Endodermal cell (in vitro differentiated cells): Measurements from ENCODE around the gene SBK2. TPM values are rescaled to one million over a fixed set of nuclear protein-coding genes. Genes with fewer than 3 reads are reported as not detected.

Experiments
- DNase-seq: peaks from one replicate; pipeline ENCODE4 v3.0.0-alpha.2; 2017
- H3K27ac ChIP-seq: 2 replicates; pipeline ENCODE4 v1.5.1; 2013; ENCODE audit warnings: mild to moderate bottlenecking, low read depth, low read length, moderate library complexity
- H3K27me3 ChIP-seq: 2 replicates; pipeline ENCODE4 v1.6.1; 2013; ENCODE audit warnings: mild to moderate bottlenecking, low read length, moderate library complexity; ENCODE audit not compliant: insufficient read depth, control insufficient read depth, poor library complexity, severe bottlenecking
- H3K36me3 ChIP-seq: 2 replicates; pipeline ENCODE4 v1.7.0; 2013; ENCODE audit warnings: mild to moderate bottlenecking, low read length, moderate library complexity; ENCODE audit not compliant: control insufficient read depth, insufficient read depth
- H3K4me1 ChIP-seq: one replicate; pipeline ENCODE4 v1.7.0; 2013; ENCODE audit warnings: low read length; ENCODE audit not compliant: control insufficient read depth, insufficient read depth
- H3K4me3 ChIP-seq: 2 replicates; pipeline ENCODE4 v1.5.1; 2013; ENCODE audit warnings: mild to moderate bottlenecking, low read length, moderate library complexity
- H3K9ac ChIP-seq: 2 replicates; pipeline ENCODE4 v1.6.1; 2013; ENCODE audit warnings: mild to moderate bottlenecking, low read length, moderate library complexity; ENCODE audit not compliant: poor library complexity, severe bottlenecking; ENCODE audit errors: extremely low read depth
- H3K9me3 ChIP-seq: 2 replicates; pipeline ENCODE4 v1.6.1; 2013; ENCODE audit warnings: mild to moderate bottlenecking, low read length, moderate library complexity; ENCODE audit not compliant: control insufficient read depth
- H3K27ac Mint-ChIP-seq: 2 replicates; pipeline ENCODE4 v1.8.0; 2020; ENCODE audit warnings: mixed read lengths
- H3K27me3 Mint-ChIP-seq: 2 replicates; pipeline ENCODE4 v1.8.0; 2021; ENCODE audit warnings: mild to moderate bottlenecking, mixed read lengths; ENCODE audit not compliant: insufficient read depth
- H3K36me3 Mint-ChIP-seq: 2 replicates; pipeline ENCODE4 v1.8.0; 2020; ENCODE audit warnings: low read depth, mixed read lengths
- H3K4me1 Mint-ChIP-seq: 2 replicates; pipeline ENCODE4 v1.8.0; 2020; ENCODE audit warnings: mixed read lengths
- H3K4me3 Mint-ChIP-seq: 2 replicates; pipeline ENCODE4 v1.8.0; 2020; ENCODE audit warnings: mild to moderate bottlenecking, moderate library complexity, mixed read lengths
- H3K9me3 Mint-ChIP-seq: 2 replicates; pipeline ENCODE4 v1.8.0; 2020; ENCODE audit warnings: mild to moderate bottlenecking, mixed read lengths
- WGBS, 2 experiments: methylation state at CpG; one replicate each; pipeline versions ENCODE4 v1.1.5 to v1.1.7; 2013; ENCODE audit warnings: missing lambda C conversion rate in 2 of 2, mixed read lengths in 1 of 2; ENCODE audit not compliant: insufficient coverage in 1 of 2, insufficient read length in 1 of 2; 5-methylcytosine and 5-hydroxymethylcytosine counted together
- total RNA-seq, 2 donors: library from RNA; stranded (reverse); fragmentation: NEBNext Ultra II Directional in 1 of 2; extraction: Animal tissue kit (Norgen Biotek cat#: 25700) in 1 of 2; gene quantifications; 2 replicates in 1 of 2; 3 replicates in 1 of 2; pipeline ENCODE4 v1.2.1, GENCODE V29; 2021
- TF ChIP-seq, protein P1 (sequence below): fragments of 200-600 bp; sonication (generic); conservative IDR thresholded peaks from 2 replicates; pipeline ENCODE4 v1.5.0; 2021; ENCODE audit warnings: antibody characterized with exemption, mild to moderate bottlenecking

The SBK2 gene
- total RNA-seq, 2 donors from 2014 or later: 3.3 to 6.6 TPM

DNA sequence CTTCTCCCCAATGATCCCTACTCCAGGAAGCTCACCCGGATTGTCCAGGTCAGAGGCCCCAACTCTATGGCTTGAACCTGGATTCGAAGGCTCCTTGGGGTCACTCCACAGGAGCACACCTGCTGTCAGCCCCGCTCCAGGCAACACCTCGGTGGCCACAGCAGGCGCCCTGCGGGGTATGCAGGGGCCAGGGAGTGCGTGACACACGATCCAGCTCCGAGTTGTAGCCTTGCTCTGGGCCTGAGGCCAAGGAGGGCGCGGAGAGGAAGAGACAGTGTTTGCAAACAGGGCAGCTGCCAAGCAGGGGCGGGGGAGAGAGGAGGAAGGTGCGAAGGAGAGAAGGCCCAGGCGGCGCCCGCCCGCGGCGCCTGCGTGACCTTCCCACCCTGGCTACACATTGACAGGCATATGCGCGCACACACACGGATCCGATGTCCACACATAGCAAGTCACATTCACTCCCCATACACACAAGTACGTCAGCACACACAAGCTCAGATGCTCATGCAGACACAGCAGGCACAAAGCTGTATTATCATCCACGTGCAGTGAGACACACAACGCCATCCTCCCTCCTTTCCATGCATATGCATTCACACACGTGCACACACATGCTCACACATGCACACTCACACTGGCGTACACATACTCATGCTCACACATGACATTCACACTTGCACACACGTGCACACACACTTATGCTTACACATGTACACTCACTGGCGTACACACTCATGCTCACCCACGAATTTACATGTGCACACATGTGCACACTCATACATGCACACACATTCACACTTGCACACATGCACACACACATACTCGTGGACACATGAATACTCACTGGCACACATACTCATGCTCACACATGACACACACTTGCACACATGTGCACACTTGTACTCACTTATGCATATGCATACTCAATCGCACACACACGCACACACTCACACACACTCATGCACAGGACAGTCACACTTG lies 10.4 kb downstream of the SBK2 start:
- H3K4me3 Mint-ChIP-seq: peak overlapping the region; percentile 23
- peak overlapping the region; percentile 13 for H3K9ac ChIP-seq
- no peaks in the 10 kb centered on the region for H3K36me3 ChIP-seq
- 58 to 68% methylated on average over 18 to 35 of the region's 35 CpGs for WGBS, 2 experiments
- H3K36me3 Mint-ChIP-seq: peaks cover 3% of the 10 kb centered on the region
- H3K27ac ChIP-seq: no peak overlapping the region
- H3K27me3 Mint-ChIP-seq: peaks cover 11% of the 10 kb centered on the region
- peak; percentile 89 for DNase-seq
- H3K27me3 ChIP-seq: no peaks in the 10 kb centered on the region
- TF ChIP-seq, protein P1, sequence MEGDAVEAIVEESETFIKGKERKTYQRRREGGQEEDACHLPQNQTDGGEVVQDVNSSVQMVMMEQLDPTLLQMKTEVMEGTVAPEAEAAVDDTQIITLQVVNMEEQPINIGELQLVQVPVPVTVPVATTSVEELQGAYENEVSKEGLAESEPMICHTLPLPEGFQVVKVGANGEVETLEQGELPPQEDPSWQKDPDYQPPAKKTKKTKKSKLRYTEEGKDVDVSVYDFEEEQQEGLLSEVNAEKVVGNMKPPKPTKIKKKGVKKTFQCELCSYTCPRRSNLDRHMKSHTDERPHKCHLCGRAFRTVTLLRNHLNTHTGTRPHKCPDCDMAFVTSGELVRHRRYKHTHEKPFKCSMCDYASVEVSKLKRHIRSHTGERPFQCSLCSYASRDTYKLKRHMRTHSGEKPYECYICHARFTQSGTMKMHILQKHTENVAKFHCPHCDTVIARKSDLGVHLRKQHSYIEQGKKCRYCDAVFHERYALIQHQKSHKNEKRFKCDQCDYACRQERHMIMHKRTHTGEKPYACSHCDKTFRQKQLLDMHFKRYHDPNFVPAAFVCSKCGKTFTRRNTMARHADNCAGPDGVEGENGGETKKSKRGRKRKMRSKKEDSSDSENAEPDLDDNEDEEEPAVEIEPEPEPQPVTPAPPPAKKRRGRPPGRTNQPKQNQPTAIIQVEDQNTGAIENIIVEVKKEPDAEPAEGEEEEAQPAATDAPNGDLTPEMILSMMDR: no peak
- H3K9me3 ChIP-seq: no peaks in the 10 kb centered on the region
- H3K9me3 Mint-ChIP-seq: no peaks in the 10 kb centered on the region
- no peak overlapping the region for H3K27ac Mint-ChIP-seq
- no peak overlapping the region for H3K4me3 ChIP-seq
- H3K4me1 Mint-ChIP-seq: peaks cover 3% of the 10 kb centered on the region
- peaks cover 15% of the 10 kb centered on the region for H3K4me1 ChIP-seq

DNA sequence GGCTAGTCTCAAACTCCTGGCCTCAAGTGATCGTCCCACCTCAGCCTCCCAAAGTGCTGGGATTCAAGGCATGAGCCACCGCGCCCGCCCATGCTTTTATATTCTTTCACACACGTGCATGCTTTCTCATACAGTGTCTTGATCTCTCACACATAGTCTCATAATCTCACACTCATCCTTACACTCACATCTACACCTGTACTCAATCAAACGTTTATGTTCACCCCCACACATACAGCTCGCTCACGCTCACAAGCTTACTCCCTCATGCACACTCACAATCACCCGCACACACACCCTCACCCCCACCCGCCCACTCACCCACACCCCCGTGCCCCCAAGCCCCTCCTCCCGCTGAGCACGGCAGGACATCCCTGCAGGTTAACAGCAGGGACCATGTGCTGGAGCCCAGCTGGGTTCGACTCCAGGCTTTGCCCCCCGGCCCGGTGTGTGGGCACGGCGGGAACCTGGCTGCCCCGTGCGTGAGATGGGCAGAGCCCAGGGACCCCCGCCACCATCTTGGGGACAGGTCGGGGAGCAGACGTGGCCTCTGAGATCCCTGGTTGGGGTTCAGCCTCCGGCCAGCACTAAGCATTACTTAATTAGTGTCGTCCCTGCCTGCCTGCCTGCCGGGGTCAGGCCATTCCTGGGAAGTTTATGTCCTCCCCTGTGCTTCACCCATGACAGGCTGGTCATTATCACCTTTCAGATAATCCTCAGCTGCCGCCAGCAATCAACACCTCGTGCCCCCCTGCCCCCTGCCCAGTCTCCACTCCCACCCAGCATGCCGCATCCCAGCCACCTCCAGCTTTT lies 11.4 kb downstream of the SBK2 start:
- peaks cover 15% of the 10 kb centered on the region for H3K4me1 ChIP-seq
- Mint-ChIP-seq H3K27me3 (peaks cover 13% of the 10 kb centered on the region), H3K4me3 (peak overlapping the region; percentile 23), H3K4me1 (peaks cover 3% of the 10 kb centered on the region), H3K36me3 (peaks cover 3% of the 10 kb centered on the region), H3K27ac (no peak overlapping the region), H3K9me3 (no peaks in the 10 kb centered on the region)
- 61 to 68% methylated on average over 21 to 27 of the region's 29 CpGs for WGBS, 2 experiments
- no peak overlapping the region for H3K9ac ChIP-seq
- H3K4me3 ChIP-seq: no peak overlapping the region
- H3K27ac ChIP-seq: no peak overlapping the region
- peak; percentile 92 for DNase-seq
- no peaks in the 10 kb centered on the region for H3K36me3 ChIP-seq
- no peaks in the 10 kb centered on the region for H3K27me3 ChIP-seq
- TF ChIP-seq, protein P1: no peak
- H3K9me3 ChIP-seq: no peaks in the 10 kb centered on the region

DNA sequence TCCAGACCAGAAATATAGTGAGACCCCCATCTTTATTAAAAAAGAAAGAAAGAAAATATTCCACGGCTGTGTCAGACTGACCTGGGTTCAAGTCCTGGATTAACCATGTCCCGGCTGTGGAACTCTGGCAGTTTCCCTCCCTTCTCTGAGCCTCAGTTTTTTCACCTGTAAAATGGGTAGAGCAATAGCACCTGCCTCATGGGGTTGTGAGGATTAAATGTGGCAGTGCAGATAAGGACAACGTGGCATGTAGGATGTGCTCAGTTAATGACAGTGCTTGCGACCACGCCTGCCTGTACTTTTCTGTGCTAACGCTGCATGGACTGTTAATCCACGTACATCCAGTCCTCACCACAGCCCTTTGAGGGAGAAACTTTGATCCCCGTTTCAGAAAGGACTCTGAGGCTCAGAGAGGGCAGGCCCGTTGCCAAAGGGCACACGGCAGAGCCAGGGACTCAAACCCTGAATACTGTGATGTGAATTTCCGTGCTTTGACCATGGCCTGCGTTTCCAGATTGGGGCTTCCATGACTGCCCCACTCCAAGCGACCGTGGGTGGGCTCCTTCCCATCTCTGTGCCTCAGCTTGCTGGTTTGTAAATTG lies 16.1 kb downstream of the SBK2 start:
- no peaks in the 10 kb centered on the region for H3K9me3 ChIP-seq
- TF ChIP-seq, protein P1: no peak
- no peaks in the 10 kb centered on the region for H3K36me3 Mint-ChIP-seq

More for the DNA sequence above, 16.1 kb downstream of the SBK2 start:
- WGBS, 2 experiments: 90 to 92% methylated on average over 12 to 14 of the region's 14 CpGs
- Histone ChIP-seq H3K4me3 (no peak overlapping the region), H3K9ac (no peak overlapping the region), H3K4me1 (peaks cover 4% of the 10 kb centered on the region), H3K36me3 (no peaks in the 10 kb centered on the region), H3K27ac (no peak overlapping the region), H3K27me3 (no peaks in the 10 kb centered on the region)
- no peak for DNase-seq
- Mint-ChIP-seq H3K27me3 (peaks cover 21% of the 10 kb centered on the region), H3K27ac (no peak overlapping the region), H3K4me3 (no peak overlapping the region), H3K4me1 (peaks cover 3% of the 10 kb centered on the region), H3K9me3 (no peaks in the 10 kb centered on the region)
